MM.1S (cell line): ENCODE results near the gene LTBP1.
A peak's percentile ranks its signal among the peaks of the same experiment; 100 is the strongest.
"Not testable (repeated sequence)": the region's sequence is repeated elsewhere in the genome, so short reads cannot be mapped to it uniquely, and the experiment has no call there.

Experiments used
- DNase-seq: peaks from one replicate; pipeline ENCODE4 v3.0.0-alpha.2; 2015
- H2AFZ ChIP-seq: fragments of 300-600 bp; sonication (generic); 2 replicates; pipeline ENCODE4 v1.6.0; 2016; ENCODE audit warnings: antibody characterized with exemption, low read length
- H3F3A ChIP-seq: fragments of 300-600 bp; sonication (generic); 2 replicates; pipeline ENCODE4 v1.6.1; 2016; ENCODE audit warnings: mild to moderate bottlenecking, antibody characterized with exemption, low read length, moderate library complexity, mixed read lengths; ENCODE audit not compliant: insufficient read depth
- H3K27ac ChIP-seq: fragments of 300-600 bp; sonication (generic); 2 replicates; pipeline ENCODE4 v1.5.1; 2016; ENCODE audit warnings: mild to moderate bottlenecking, low read length
- H3K27me3 ChIP-seq: fragments of 300-600 bp; sonication (generic); replicated peaks from 2 replicates; pipeline ENCODE4 v1.6.0; 2016; ENCODE audit warnings: low read length; ENCODE audit not compliant: insufficient read depth
- H3K36me3 ChIP-seq: fragments of 300-600 bp; sonication (generic); replicated peaks from 2 replicates; pipeline ENCODE4 v1.6.1; 2016; ENCODE audit warnings: mild to moderate bottlenecking, low read length, mixed read lengths; ENCODE audit not compliant: insufficient read depth
- H3K4me1 ChIP-seq: fragments of 300-600 bp; sonication (generic); 2 replicates; pipeline ENCODE4 v1.6.1; 2016; ENCODE audit warnings: low read length, mixed read lengths
- H3K4me2 ChIP-seq: fragments of 300-600 bp; sonication (generic); 2 replicates; pipeline ENCODE4 v1.6.0; 2016; ENCODE audit warnings: low read depth, low read length
- H3K4me3 ChIP-seq: fragments of 300-600 bp; sonication (generic); 2 replicates; pipeline ENCODE4 v1.5.1; 2016; ENCODE audit warnings: low read length, mixed read lengths
- H3K79me2 ChIP-seq: fragments of 300-600 bp; sonication (generic); 2 replicates; pipeline ENCODE4 v1.6.1; 2016; ENCODE audit warnings: mixed run types, low read length, mixed read lengths
- H3K9ac ChIP-seq: fragments of 300-600 bp; sonication (generic); 2 replicates; pipeline ENCODE4 v1.6.1; 2016; ENCODE audit warnings: low read length, mixed read lengths
- H3K9me2 ChIP-seq: fragments of 300-600 bp; sonication (generic); replicated peaks from 2 replicates; pipeline ENCODE4 v1.6.1; 2016; ENCODE audit warnings: mild to moderate bottlenecking, low read length, mixed read lengths; ENCODE audit not compliant: insufficient read depth
- H3K9me3 ChIP-seq: fragments of 300-600 bp; sonication (generic); replicated peaks from 2 replicates; pipeline ENCODE4 v1.6.1; 2016; ENCODE audit warnings: mild to moderate bottlenecking, low read length, mixed read lengths; ENCODE audit not compliant: insufficient read depth
- H4K20me1 ChIP-seq: fragments of 300-600 bp; sonication (generic); 2 replicates; pipeline ENCODE4 v1.6.1; 2016; ENCODE audit warnings: mild to moderate bottlenecking, low read length, moderate library complexity, mixed read lengths; ENCODE audit not compliant: insufficient read depth
- EZH2 ChIP-seq: fragments of 300-600 bp; sonication (generic); optimal IDR thresholded peaks from 2 replicates; pipeline ENCODE3; 2017; ENCODE audit warnings: low read depth, mild to moderate bottlenecking, antibody characterized with exemption, low read length, mixed read lengths
- EZH2phosphoT487 ChIP-seq: fragments of 300-600 bp; sonication (generic); IDR thresholded peaks from 2 replicates; pipeline ENCODE4 v1.6.1; 2018; ENCODE audit warnings: antibody characterized with exemption, low read length
- TF ChIP-seq, protein P1 (sequence below): fragments of 300-600 bp; sonication (generic); IDR thresholded peaks from 2 replicates; pipeline ENCODE4 v1.5.1; 2016; ENCODE audit warnings: antibody characterized with exemption, low read length, mixed read lengths

Gene LTBP1

DNA sequence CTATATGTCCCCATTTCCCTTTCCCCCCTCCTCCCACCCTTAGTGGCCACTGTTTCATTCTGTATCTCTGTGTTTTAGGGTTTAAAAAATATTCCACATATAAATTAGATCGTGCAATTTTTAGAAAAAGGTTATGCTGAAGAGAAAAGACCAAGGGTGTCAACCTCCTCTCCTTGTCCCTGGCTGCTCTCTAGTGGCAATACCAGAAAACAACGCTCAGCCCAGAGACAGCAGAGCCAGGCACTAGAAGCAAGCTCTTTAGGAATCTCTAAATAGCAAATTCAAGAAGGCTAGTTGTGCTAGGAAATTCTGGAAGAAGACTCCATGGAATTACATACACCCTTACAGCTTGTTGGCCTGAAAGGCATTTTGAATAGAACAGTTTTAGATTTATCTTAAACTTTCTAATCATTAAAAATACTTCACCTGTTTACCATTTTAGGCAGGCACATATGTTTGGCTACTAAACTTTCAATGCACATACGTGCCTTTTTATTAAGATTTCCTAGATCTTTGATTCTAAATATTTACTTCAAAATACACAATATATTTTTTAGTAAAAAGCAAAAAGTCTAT, 494.6 kb downstream of the LTBP1 start:
- no peaks in the 10 kb centered on the region for H3K9me3 ChIP-seq
- no peak overlapping the region for H3K27ac ChIP-seq
- no peaks in the 10 kb centered on the region for H3K36me3 ChIP-seq
- H3K4me1 ChIP-seq = 0 out of 2 replicates have a peak, but pooled peaks cover 7% of the 10 kb centered on the region
- H3K79me2 ChIP-seq = no peaks in the 10 kb centered on the region
- DNase-seq = peak; percentile 56
- TF ChIP-seq EZH2phosphoT487 = no peak
- TF ChIP-seq, protein P1, sequence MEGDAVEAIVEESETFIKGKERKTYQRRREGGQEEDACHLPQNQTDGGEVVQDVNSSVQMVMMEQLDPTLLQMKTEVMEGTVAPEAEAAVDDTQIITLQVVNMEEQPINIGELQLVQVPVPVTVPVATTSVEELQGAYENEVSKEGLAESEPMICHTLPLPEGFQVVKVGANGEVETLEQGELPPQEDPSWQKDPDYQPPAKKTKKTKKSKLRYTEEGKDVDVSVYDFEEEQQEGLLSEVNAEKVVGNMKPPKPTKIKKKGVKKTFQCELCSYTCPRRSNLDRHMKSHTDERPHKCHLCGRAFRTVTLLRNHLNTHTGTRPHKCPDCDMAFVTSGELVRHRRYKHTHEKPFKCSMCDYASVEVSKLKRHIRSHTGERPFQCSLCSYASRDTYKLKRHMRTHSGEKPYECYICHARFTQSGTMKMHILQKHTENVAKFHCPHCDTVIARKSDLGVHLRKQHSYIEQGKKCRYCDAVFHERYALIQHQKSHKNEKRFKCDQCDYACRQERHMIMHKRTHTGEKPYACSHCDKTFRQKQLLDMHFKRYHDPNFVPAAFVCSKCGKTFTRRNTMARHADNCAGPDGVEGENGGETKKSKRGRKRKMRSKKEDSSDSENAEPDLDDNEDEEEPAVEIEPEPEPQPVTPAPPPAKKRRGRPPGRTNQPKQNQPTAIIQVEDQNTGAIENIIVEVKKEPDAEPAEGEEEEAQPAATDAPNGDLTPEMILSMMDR = peak; percentile 77
- no peak for TF ChIP-seq EZH2
- H3K27me3 ChIP-seq = no peaks in the 10 kb centered on the region
- no peak overlapping the region for H3K4me3 ChIP-seq
- H2AFZ ChIP-seq = no peak overlapping the region
- no peaks in the 10 kb centered on the region for H3K9me2 ChIP-seq
- H3F3A ChIP-seq = no peaks in the 10 kb centered on the region
- no peak overlapping the region for H3K4me2 ChIP-seq
- H3K9ac ChIP-seq = no peak overlapping the region
- no peaks in the 10 kb centered on the region for H4K20me1 ChIP-seq

DNA sequence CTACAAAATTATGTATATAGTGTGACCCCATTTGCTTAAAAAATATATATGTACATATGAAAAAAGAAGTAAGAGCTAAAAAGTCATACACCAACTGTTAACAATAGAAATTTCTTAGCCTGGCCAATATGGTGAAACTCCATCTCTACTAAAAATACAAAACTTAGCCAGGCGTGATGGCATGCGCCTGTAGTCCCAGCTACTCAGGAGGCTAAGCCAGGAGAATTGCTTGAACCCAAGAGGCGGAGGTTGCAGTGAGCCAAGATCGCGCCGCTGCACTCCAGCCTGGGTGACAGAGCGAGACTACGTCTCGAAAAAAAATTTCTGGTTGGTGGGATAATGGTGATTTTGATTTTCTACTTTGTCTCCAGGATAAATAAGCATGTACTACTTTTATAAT, 495.3 kb downstream of the LTBP1 start:
- not testable (repeated sequence) for H3K4me1 ChIP-seq, H3K27me3 ChIP-seq, H3K9me2 ChIP-seq, H3K79me2 ChIP-seq, H3K4me3 ChIP-seq, H3K4me2 ChIP-seq, H3K9me3 ChIP-seq, H3K27ac ChIP-seq, H3F3A ChIP-seq, H3K36me3 ChIP-seq, H3K9ac ChIP-seq, DNase-seq, H4K20me1 ChIP-seq, H2AFZ ChIP-seq

DNA sequence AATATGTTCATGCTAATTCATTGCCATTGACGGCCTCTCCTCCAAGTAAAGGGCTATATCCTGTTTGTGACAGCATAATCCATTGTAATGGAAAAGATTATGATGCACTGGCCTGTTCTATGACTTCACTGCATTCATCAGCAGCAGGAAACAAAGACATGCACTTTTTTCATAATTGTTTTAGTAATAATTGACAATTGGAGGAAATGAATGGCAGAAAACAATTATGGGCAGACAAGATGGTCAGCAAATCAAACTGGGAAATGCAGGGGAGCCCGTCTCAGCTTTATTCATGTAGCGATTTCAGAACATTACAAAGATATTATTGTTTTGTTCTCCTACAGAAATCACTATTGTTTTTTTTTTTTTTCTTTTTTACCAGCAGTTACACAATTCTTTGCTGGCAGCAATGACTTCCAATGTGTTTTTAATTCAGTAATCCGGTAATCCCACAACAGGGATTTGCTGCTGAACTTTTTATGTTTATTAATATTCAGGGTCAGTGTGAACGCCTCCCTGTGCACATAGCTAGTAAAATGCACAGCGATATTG, 495.9 kb downstream of the LTBP1 start:
- Histone ChIP-seq H3K9me3 (no peaks in the 10 kb centered on the region), H3K4me1 (0 out of 2 replicates have a peak, but pooled peaks cover 7% of the 10 kb centered on the region), H3F3A (no peaks in the 10 kb centered on the region), H3K36me3 (no peaks in the 10 kb centered on the region), H2AFZ (no peak overlapping the region), H3K27ac (no peak overlapping the region), H4K20me1 (no peaks in the 10 kb centered on the region), H3K9ac (no peak overlapping the region), H3K9me2 (no peaks in the 10 kb centered on the region), H3K27me3 (no peaks in the 10 kb centered on the region), H3K4me3 (no peak overlapping the region), H3K4me2 (no peak overlapping the region), H3K79me2 (no peaks in the 10 kb centered on the region)
- DNase-seq = no peak
- TF ChIP-seq EZH2 = no peak
- no peak for TF ChIP-seq EZH2phosphoT487
- TF ChIP-seq, protein P1 = no peak

DNA sequence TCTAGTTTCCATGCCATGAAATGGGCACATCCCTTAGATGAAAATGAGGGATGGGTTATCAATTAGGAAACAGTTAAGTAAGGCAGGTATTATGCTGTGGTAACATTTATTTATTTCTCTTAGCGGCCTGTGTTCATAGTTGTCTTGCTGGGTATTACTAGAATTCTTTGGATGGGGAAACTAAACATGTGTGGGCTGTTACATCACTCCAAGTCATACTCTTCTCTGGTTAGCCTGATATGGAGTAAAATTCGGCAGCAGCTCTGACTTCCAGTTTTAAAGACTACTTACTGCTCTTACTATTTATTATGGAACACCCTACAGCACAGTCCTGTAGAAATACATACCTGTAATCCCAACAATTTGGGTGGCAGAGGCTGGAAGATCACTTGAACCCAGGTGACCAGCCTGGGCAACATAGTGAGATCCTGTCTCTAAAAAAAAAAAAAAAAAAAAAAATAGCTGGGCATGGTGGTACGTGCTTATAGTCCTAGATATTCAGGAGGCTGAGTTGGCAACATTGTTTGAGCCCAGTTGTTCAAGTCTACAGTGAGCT, 496.6 kb downstream of the LTBP1 start:
- Histone ChIP-seq H3K9me2 (no peaks in the 10 kb centered on the region), H3K9ac (no peak overlapping the region), H3F3A (no peaks in the 10 kb centered on the region), H3K27me3 (no peaks in the 10 kb centered on the region), H3K4me2 (no peak overlapping the region), H3K4me1 (peaks cover 10% of the 10 kb centered on the region; the same call in 1 of the 2 replicates), H3K36me3 (no peaks in the 10 kb centered on the region), H4K20me1 (no peaks in the 10 kb centered on the region), H3K79me2 (no peaks in the 10 kb centered on the region), H2AFZ (no peak overlapping the region), H3K4me3 (no peak overlapping the region), H3K27ac (no peak overlapping the region), H3K9me3 (no peaks in the 10 kb centered on the region)
- TF ChIP-seq EZH2phosphoT487 (no peak), EZH2 (no peak)
- TF ChIP-seq, protein P1 = no peak
- DNase-seq = no peak
